ENCODE data around the gene FLNA. TPM values are rescaled to one million over a fixed set of nuclear protein-coding genes. Genes with fewer than 3 reads are reported as not detected.
A peak's percentile ranks its signal among the peaks of the same experiment; 100 is the strongest.

FLNA gene
- total and polyA plus RNA-seq, 2 of the 13 experiments (the other 11 are each of a cell fraction or from before 2014, with no cell fraction given), result 83.4 to 174 TPM

DNA sequence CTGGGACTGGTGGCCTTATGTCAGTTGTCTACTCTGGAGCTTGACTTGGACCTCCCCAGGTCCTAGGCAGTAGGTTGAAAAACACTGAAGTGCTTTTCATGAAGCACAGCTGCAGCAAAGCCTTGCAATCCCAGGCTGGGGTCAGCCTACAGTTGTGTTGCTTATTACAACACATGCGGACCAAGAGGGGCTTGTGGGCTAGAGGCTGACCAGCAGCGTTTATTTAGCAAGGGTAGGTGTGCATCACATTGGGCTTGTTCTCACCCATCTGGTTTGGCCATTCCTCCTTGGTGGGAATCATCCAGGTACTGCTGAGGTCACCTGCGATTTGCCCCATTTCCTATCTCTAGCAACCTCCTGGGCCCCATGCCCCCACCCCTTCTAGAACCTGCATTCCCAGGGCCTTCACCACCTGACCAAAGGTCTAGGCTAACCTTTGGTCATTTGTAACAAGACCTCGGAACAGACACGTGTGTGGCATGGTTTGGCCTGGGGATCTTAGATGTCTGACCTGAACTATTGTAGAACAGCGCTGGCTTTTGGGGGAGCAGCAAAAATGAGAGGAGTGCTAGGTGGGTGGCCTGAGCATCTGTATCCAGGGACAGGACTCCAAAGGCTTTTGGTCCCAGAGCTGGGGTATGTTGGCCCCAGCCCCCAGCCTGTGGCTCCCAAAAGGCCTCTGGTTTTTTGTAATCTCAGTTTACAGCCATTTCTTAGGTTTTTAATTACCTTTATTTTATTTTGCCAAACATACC, 26.8 kb upstream of the FLNA start (continued):
- TF ChIP-seq ZC3H13 (CRISPR knock-in tag; IDR thresholded peaks at IDR 0.05) (peak; percentile 59; the same call in 1 of the 2 replicates), RBM22 (optimal IDR thresholded peaks at IDR 0.05; ENCODE audit: low read length) (peak; percentile 99), FOXP1 (IDR thresholded peaks at IDR 0.05) (no peak), FOXP1 (CRISPR knock-in tag; IDR thresholded peaks at IDR 0.05) (0 out of 2 replicates have a peak, but pooled peaks have one; percentile 12), ZNF724P (CRISPR knock-in tag; IDR thresholded peaks at IDR 0.05; ENCODE audit: borderline replicate concordance) (0 out of 2 replicates have a peak, but pooled peaks have one; percentile 31), BCL6 (CRISPR knock-in tag; IDR thresholded peaks at IDR 0.05) (0 out of 2 replicates have a peak, but pooled peaks have one; percentile 10), GATAD1 (CRISPR knock-in tag; IDR thresholded peaks at IDR 0.05) (0 out of 2 replicates have a peak, but pooled peaks have one; percentile 36), POLR2AphosphoS5 (IDR thresholded peaks at IDR 0.05; ENCODE audit: low read depth, low read length) (peak; percentile 82), NFIC (IDR thresholded peaks at IDR 0.05; ENCODE audit: low read length) (peak; percentile 58; the same call in 1 of the 2 replicates), ZNF256 (CRISPR knock-in tag; conservative IDR thresholded peaks at IDR 0.05) (no peak), ZFY (CRISPR knock-in tag; IDR thresholded peaks at IDR 0.05) (peak; percentile 35; the same call in 1 of the 2 replicates), ZC3H4 (CRISPR knock-in tag; IDR thresholded peaks at IDR 0.05; ENCODE audit: borderline replicate concordance) (peak; percentile 94), NR2F2 (IDR thresholded peaks at IDR 0.05; ENCODE audit: borderline replicate concordance, low read depth) (peak; percentile 53; the same call in 1 of the 2 replicates), MYC (CRISPR knock-in tag; IDR thresholded peaks at IDR 0.05; ENCODE audit: borderline replicate concordance) (peak; percentile 43; the same call in 1 of the 2 replicates), NONO (IDR thresholded peaks at IDR 0.05) (no peak), NONO (CRISPR knock-in tag; conservative IDR thresholded peaks at IDR 0.05) (0 out of 2 replicates have a peak, but pooled peaks have one; percentile 16), HOXD1 (CRISPR knock-in tag; IDR thresholded peaks at IDR 0.05) (no peak), AGO1 (IDR thresholded peaks at IDR 0.05; ENCODE audit: low read depth, low read length, poor library complexity, severe bottlenecking) (peak; percentile 75), RBFOX2 (IDR thresholded peaks at IDR 0.05; ENCODE audit: low read depth, low read length) (peak; percentile 70), TMF1 (CRISPR knock-in tag; IDR thresholded peaks at IDR 0.05; ENCODE audit: low read depth) (0 out of 2 replicates have a peak, but pooled peaks have one; percentile 50), SNAPC2 (CRISPR knock-in tag; IDR thresholded peaks at IDR 0.05) (0 out of 2 replicates have a peak, but pooled peaks have one; percentile 38), ZNF564 (CRISPR knock-in tag; IDR thresholded peaks at IDR 0.05) (0 out of 2 replicates have a peak, but pooled peaks have one; percentile 52), NFRKB (IDR thresholded peaks at IDR 0.05) (no peak)
- TF ChIP-seq, protein P1, sequence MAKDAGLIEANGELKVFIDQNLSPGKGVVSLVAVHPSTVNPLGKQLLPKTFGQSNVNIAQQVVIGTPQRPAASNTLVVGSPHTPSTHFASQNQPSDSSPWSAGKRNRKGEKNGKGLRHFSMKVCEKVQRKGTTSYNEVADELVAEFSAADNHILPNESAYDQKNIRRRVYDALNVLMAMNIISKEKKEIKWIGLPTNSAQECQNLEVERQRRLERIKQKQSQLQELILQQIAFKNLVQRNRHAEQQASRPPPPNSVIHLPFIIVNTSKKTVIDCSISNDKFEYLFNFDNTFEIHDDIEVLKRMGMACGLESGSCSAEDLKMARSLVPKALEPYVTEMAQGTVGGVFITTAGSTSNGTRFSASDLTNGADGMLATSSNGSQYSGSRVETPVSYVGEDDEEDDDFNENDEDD (CRISPR knock-in tag; IDR thresholded peaks at IDR 0.05; ENCODE audit: borderline replicate concordance), result peak; percentile 36; the same call in 1 of the 2 replicates
- TF ChIP-seq, protein P2, sequence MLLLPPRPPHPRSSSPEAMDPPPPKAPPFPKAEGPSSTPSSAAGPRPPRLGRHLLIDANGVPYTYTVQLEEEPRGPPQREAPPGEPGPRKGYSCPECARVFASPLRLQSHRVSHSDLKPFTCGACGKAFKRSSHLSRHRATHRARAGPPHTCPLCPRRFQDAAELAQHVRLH (CRISPR knock-in tag; IDR thresholded peaks at IDR 0.05; ENCODE audit: borderline replicate concordance, low read depth), result peak; percentile 42; the same call in 1 of the 2 replicates
- TF ChIP-seq, protein P3, sequence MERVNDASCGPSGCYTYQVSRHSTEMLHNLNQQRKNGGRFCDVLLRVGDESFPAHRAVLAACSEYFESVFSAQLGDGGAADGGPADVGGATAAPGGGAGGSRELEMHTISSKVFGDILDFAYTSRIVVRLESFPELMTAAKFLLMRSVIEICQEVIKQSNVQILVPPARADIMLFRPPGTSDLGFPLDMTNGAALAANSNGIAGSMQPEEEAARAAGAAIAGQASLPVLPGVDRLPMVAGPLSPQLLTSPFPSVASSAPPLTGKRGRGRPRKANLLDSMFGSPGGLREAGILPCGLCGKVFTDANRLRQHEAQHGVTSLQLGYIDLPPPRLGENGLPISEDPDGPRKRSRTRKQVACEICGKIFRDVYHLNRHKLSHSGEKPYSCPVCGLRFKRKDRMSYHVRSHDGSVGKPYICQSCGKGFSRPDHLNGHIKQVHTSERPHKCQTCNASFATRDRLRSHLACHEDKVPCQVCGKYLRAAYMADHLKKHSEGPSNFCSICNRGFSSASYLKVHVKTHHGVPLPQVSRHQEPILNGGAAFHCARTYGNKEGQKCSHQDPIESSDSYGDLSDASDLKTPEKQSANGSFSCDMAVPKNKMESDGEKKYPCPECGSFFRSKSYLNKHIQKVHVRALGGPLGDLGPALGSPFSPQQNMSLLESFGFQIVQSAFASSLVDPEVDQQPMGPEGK (CRISPR knock-in tag; IDR thresholded peaks at IDR 0.05), result peak; percentile 81
- TF ChIP-seq, protein P4, sequence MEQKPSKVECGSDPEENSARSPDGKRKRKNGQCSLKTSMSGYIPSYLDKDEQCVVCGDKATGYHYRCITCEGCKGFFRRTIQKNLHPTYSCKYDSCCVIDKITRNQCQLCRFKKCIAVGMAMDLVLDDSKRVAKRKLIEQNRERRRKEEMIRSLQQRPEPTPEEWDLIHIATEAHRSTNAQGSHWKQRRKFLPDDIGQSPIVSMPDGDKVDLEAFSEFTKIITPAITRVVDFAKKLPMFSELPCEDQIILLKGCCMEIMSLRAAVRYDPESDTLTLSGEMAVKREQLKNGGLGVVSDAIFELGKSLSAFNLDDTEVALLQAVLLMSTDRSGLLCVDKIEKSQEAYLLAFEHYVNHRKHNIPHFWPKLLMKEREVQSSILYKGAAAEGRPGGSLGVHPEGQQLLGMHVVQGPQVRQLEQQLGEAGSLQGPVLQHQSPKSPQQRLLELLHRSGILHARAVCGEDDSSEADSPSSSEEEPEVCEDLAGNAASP (CRISPR knock-in tag; IDR thresholded peaks at IDR 0.05; ENCODE audit: borderline replicate concordance), result no peak

Data from HepG2 (cell line).